ENCODE data around the gene DNM1L.

The DNM1L gene

GRCh38 chr12:32789446-32789845 lies 110.3 kb downstream of the DNM1L start:
- no peak for TF ChIP-seq POLR2A (IDR thresholded peaks at IDR 0.05; ENCODE audit: low read depth, low read length)
- FAIRE-seq (no peak), DNase-seq (ENCODE audit: insufficient read length, low spot score) (no peak)

- no peak for TF ChIP-seq POLR2A (IDR thresholded peaks at IDR 0.05; ENCODE audit: low read depth, low read length)
- no peak for FAIRE-seq
- DNase-seq (ENCODE audit: insufficient read length, low spot score): no peak
These were observed 110.8 kb downstream of the DNM1L start for GRCh38 chr12:32789916-32790315.

GRCh38 chr12:32794281-32794680 lies 115.2 kb downstream of the DNM1L start:
- FAIRE-seq (no peak), DNase-seq (ENCODE audit: insufficient read length, low spot score) (no peak)
- TF ChIP-seq POLR2A (IDR thresholded peaks at IDR 0.05; ENCODE audit: low read depth, low read length): no peak
